K562 (cell line): ENCODE data around the gene ABCF2. TPM values are rescaled to one million over a fixed set of nuclear protein-coding genes. Genes with fewer than 3 reads are reported as not detected.

ENCODE experiments used
- ATAC-seq: fragments of 200-7000 bp; cut with Tn5 transposase; 3 replicates; pipeline ENCODE4 v1.9.1; 2020; ENCODE audit warnings: moderate library complexity
- BruUV-seq: library from RNA; stranded (reverse); fragments of 400-500 nt; replicated peaks from 2 replicates; lab custom pipeline; 2021; lab: Mats Ljungman, UMichigan
- CTCF ChIA-PET: fragments of 300-600 bp; formaldehyde crosslinking; extraction: SDS; loops from one replicate; lab custom pipeline; 2021; ENCODE audit warnings: low intra/inter-chr PET ratio; lab: Yijun Ruan, JAX
- POLR2A ChIA-PET: fragments of 300-600, 350-650 bp; sonication (Branson Sonifier 250); formaldehyde crosslinking; extraction: SDS; loops from one replicate; lab custom pipeline; 2021; ENCODE audit warnings: antibody characterized with exemption, inconsistent platforms; lab: Yijun Ruan, JAX
- DNase-seq, 4 experiments: peaks; one replicate each; pipeline versions ENCODE4 v3.0.0 to v3.0.0-alpha.2; 2011 to 2018; ENCODE audit warnings: low spot score in 3 of 4, mixed read lengths in 3 of 4; ENCODE audit errors: extremely low read depth in 1 of 4
- FAIRE-seq: peaks from 2 replicates; lab custom pipeline; 2011; peaks lifted over from hg19 to GRCh38; lab: Jason Lieb, UNC
- H2AFZ ChIP-seq: 2 replicates; pipeline ENCODE4 v1.6.0; 2011; ENCODE audit warnings: low read depth, low read length, control low read depth, inconsistent platforms
- H3K27ac ChIP-seq: fragments of 200-600 bp; 3 replicates; pipeline ENCODE4 v1.8.0; 2011; ENCODE audit warnings: low read depth, mild to moderate bottlenecking, control low read depth, inconsistent platforms, low read length, moderate library complexity, mixed read lengths; ENCODE audit errors: extremely low read depth
- H3K27me3 ChIP-seq, 2 experiments: fragments of 300-600 bp in 1 of 2; 2 replicates in 1 of 2; 3 replicates in 1 of 2; pipeline versions ENCODE4 v1.6.0 to v1.8.0; 2011; ENCODE audit warnings: inconsistent platforms in 2 of 2, low read length in 2 of 2, mild to moderate bottlenecking in 1 of 2, mixed read lengths in 1 of 2, moderate library complexity in 1 of 2; ENCODE audit not compliant: control insufficient read depth in 2 of 2, insufficient read depth in 2 of 2
- H3K36me3 ChIP-seq: fragments of 300-600 bp; 3 replicates; pipeline ENCODE4 v1.8.0; 2011; ENCODE audit warnings: mild to moderate bottlenecking, low read length, inconsistent platforms; ENCODE audit not compliant: control insufficient read depth, insufficient read depth
- H3K4me1 ChIP-seq, 2 experiments: fragments of 200-600 bp in 1 of 2; replicated peaks in 1 of 2; 2 replicates in 1 of 2; 3 replicates in 1 of 2; pipeline versions ENCODE4 v1.5.1 to v1.8.0; 2011; ENCODE audit warnings: inconsistent platforms in 2 of 2, low read length in 2 of 2, mild to moderate bottlenecking in 1 of 2, mixed read lengths in 1 of 2, moderate library complexity in 1 of 2; ENCODE audit not compliant: control insufficient read depth in 2 of 2, insufficient read depth in 2 of 2
- H3K4me2 ChIP-seq: 2 replicates; pipeline ENCODE4 v1.6.1; 2011; ENCODE audit warnings: low read length, control low read depth, inconsistent platforms, mixed read lengths; ENCODE audit not compliant: insufficient read depth
- H3K4me3 ChIP-seq: fragments of 200-600 bp; sonication (generic), shearing (Covaris generic); 2 replicates; pipeline ENCODE4 v1.5.1; 2016; ENCODE audit warnings: control low read depth, inconsistent platforms
- H3K79me2 ChIP-seq: fragments of 200-600 bp; 3 replicates; pipeline ENCODE4 v1.8.0; 2011; ENCODE audit warnings: low read length, inconsistent platforms; ENCODE audit not compliant: control insufficient read depth, insufficient read depth
- H3K9ac ChIP-seq, 2 experiments: 2 replicates each; pipeline versions ENCODE4 v1.6.0 to v1.6.1; 2011; ENCODE audit warnings: low read depth in 2 of 2, low read length in 2 of 2, control low read depth in 1 of 2, inconsistent platforms in 1 of 2, mild to moderate bottlenecking in 1 of 2, mixed read lengths in 1 of 2; ENCODE audit not compliant: insufficient read depth in 1 of 2
- H3K9me1 ChIP-seq: one replicate; pipeline ENCODE4 v1.6.0; 2011; ENCODE audit warnings: inconsistent platforms, mild to moderate bottlenecking, low read length, moderate library complexity; ENCODE audit not compliant: control insufficient read depth, insufficient read depth
- H3K9me3 ChIP-seq: replicated peaks from 2 replicates; pipeline ENCODE4 v1.5.1; 2011; ENCODE audit warnings: low read depth, low read length, inconsistent platforms; ENCODE audit not compliant: control insufficient read depth, insufficient read depth
- H4K20me1 ChIP-seq: replicated peaks from 2 replicates; pipeline ENCODE4 v1.6.1; 2011; ENCODE audit warnings: low read length, inconsistent platforms, mixed read lengths; ENCODE audit not compliant: control insufficient read depth, insufficient read depth
- VEZF1 ChIP-seq: fragments of 200-800 bp; sonication (Bioruptor generic); IDR thresholded peaks from 2 replicates; pipeline ENCODE4 v1.6.1; 2017; ENCODE audit warnings: missing genetic modification characterization, missing compliant biosample characterization
- ZBTB9 ChIP-seq: fragments of 450-650 bp; formaldehyde crosslinking; IDR thresholded peaks from 2 replicates; pipeline ENCODE4 v1.4.0; 2020; ENCODE audit warnings: mild to moderate bottlenecking, moderate library complexity
- ZNF263 ChIP-seq: sonication (generic); formaldehyde crosslinking; IDR thresholded peaks from 2 replicates; pipeline ENCODE4 v1.8.0; 2022; ENCODE audit warnings: mild to moderate bottlenecking, missing genetic modification reagents, borderline replicate concordance
- WGBS: fragments of 100-300 bp; shearing (Covaris generic); methylation state at CpG from one replicate; pipeline ENCODE4 v1.1.6; 2016; ENCODE audit warnings: low coverage, mixed read lengths; ENCODE audit not compliant: insufficient coverage; ENCODE audit errors: missing lambda C conversion rate; 5-methylcytosine and 5-hydroxymethylcytosine counted together
- in situ Hi-C: fragments of 300-500 bp; cut with MboI; formaldehyde crosslinking; loops from 4 replicates; pipeline ENCODE4 v1.15.0; 2018; ENCODE audit warnings: inconsistent platforms, mixed read lengths
- intact Hi-C: fragments of 100-400 bp; cut with micrococcal nuclease; formaldehyde crosslinking; loops from 2 replicates; pipeline ENCODE4 v1.14.2; 2022
- polyA plus RNA-seq, 8 experiments: library from polyadenylated mRNA; depleted of rRNA in 4 of 8; stranded (reverse) in 5 of 8; unstranded in 3 of 8; fragments of >200 nt; fragmentation: Nextera tagmentation in 2 of 8; fragmentation: Illumina TruSeq in 1 of 8; extraction: Ambion mirVana in 2 of 8; extraction: Trizol in 1 of 8; gene quantifications; 2 replicates each; pipeline versions ENCODE4 v1.2.1 to v1.2.3, GENCODE V29; 2011 to 2014; ENCODE audit warnings: inconsistent platforms in 1 of 8, missing spikeins in 1 of 8
- total RNA-seq, 7 experiments: library from RNA; depleted of rRNA in 6 of 7; stranded (reverse); fragments of >200 nt in 6 of 7; fragmentation: Illumina TruSeq in 2 of 7; extraction: Trizol in 2 of 7; gene quantifications; 2 replicates each; pipeline versions ENCODE4 v1.2.1 to v1.2.3, GENCODE V29; 2011 to 2021; ENCODE audit warnings: low replicate concordance in 1 of 7

The ABCF2 gene
- total and polyA plus RNA-seq, 9 of the 15 experiments (the other 6 are each of a cell fraction or from before 2014, with no cell fraction given), result 62.1 to 224 (median 113) TPM

- no peaks in the 10 kb centered on the region for H3K9me3 ChIP-seq
- no peak overlapping the region for H3K27ac ChIP-seq
- no peak overlapping the region for H3K9ac ChIP-seq
- ATAC-seq, result no peak
- 0 out of 5 replicates have a peak, but pooled peaks cover 0 to 4% of the 10 kb centered on the region in 2 experiments for H3K27me3 ChIP-seq
- H3K4me3 ChIP-seq, result no peak overlapping the region
- TF ChIP-seq ZNF263 (CRISPR knock-in tag), result no peak
- TF ChIP-seq ZBTB9, result no peak
- TF ChIP-seq VEZF1 (CRISPR knock-in tag), result peak; percentile 33; the same call in 1 of the 2 replicates
- peaks cover 42% of the 10 kb centered on the region; the same call in 2 of the 3 replicates for H3K36me3 ChIP-seq
- peaks cover 17 to 37% of the 10 kb centered on the region in 2 experiments; a peak in 4 of 5 replicates for H3K4me1 ChIP-seq
- no peak for DNase-seq
- ChIA-PET POLR2A (interaction anchor here (0.6 to 3.8 kb wide), 5 partner anchors 8 to 22 kb away, joined by 3 to 36 read pairs (median 8); partner anchors contain the start of gene ABCF2), CTCF (no interaction called here)
- peaks cover 4% of the 10 kb centered on the region for H3K9me1 ChIP-seq
- no TSS peak for BruUV-seq
- H2AFZ ChIP-seq, result no peak overlapping the region
- in situ Hi-C loops (no loop called here), intact Hi-C loops (no loop called here)
- 83% methylated on average over 16 of the region's 17 CpGs for WGBS
- peaks cover 16% of the 10 kb centered on the region for H3K79me2 ChIP-seq
- H3K4me2 ChIP-seq, result no peak overlapping the region
- peaks cover 62% of the 10 kb centered on the region for H4K20me1 ChIP-seq
- FAIRE-seq, result no peak
Measured at GRCh38 chr7:151238190-151238810, 11.3 kb upstream of the ABCF2 start.
